Measurements from ENCODE around the gene PYGM.

- TF ChIP-seq POLR2AphosphoS5 (IDR thresholded peaks at IDR 0.05): no peak
- TF ChIP-seq, protein P1, sequence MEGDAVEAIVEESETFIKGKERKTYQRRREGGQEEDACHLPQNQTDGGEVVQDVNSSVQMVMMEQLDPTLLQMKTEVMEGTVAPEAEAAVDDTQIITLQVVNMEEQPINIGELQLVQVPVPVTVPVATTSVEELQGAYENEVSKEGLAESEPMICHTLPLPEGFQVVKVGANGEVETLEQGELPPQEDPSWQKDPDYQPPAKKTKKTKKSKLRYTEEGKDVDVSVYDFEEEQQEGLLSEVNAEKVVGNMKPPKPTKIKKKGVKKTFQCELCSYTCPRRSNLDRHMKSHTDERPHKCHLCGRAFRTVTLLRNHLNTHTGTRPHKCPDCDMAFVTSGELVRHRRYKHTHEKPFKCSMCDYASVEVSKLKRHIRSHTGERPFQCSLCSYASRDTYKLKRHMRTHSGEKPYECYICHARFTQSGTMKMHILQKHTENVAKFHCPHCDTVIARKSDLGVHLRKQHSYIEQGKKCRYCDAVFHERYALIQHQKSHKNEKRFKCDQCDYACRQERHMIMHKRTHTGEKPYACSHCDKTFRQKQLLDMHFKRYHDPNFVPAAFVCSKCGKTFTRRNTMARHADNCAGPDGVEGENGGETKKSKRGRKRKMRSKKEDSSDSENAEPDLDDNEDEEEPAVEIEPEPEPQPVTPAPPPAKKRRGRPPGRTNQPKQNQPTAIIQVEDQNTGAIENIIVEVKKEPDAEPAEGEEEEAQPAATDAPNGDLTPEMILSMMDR (IDR thresholded peaks at IDR 0.05): no peak
Observed at GRCh38 chr11:64764753-64765152, 5.0 kb upstream of the PYGM start.
